GM21529 (cell line): ENCODE data around the gene SMCR8.
"Not testable (repeated sequence)": the region's sequence is repeated elsewhere in the genome, so short reads cannot be mapped to it uniquely, and the experiment has no call there.

Source experiments
- ATAC-seq: cut with Tn5 transposase; IDR thresholded peaks from one replicate; pipeline ENCODE4 v1.9.1; 2021; ENCODE audit not compliant: unreplicated experiment

Gene SMCR8

GRCh38 chr17:18361837-18362697, 47.0 kb downstream of the SMCR8 start:
- no peak for ATAC-seq

- ATAC-seq: no peak
Measured at GRCh38 chr17:18362698-18363100, 47.6 kb downstream of the SMCR8 start.

GRCh38 chr17:18363101-18364049, 48.3 kb downstream of the SMCR8 start, which contains the start of gene SHMT1:
TSS of gene SHMT1 (minus strand) at chr17:18363550. CDS start at chr17:18355981, 7,569 bp downstream.
- peak; percentile 99 for ATAC-seq

GRCh38 chr17:18364166-18364565, 49.1 kb downstream of the SMCR8 start:
- no peak for ATAC-seq

- no peak for ATAC-seq
Measured at GRCh38 chr17:18368946-18369345, 53.9 kb downstream of the SMCR8 start.

- no peak for ATAC-seq
Measured at GRCh38 chr17:18370761-18371160, 55.7 kb downstream of the SMCR8 start.

- ATAC-seq: no peak
Measured at GRCh38 chr17:18371455-18371854, 56.4 kb downstream of the SMCR8 start.

- ATAC-seq: not testable (repeated sequence)
Measured at GRCh38 chr17:18373181-18373580, 58.1 kb downstream of the SMCR8 start.

GRCh38 chr17:18374216-18374615, 59.1 kb downstream of the SMCR8 start:
- no peak for ATAC-seq
